IMR-90 (cell line): ENCODE results near the gene CRLF1. TPM values are rescaled to one million over a fixed set of nuclear protein-coding genes. Genes with fewer than 3 reads are reported as not detected.

ENCODE experiments used
- ATAC-seq: fragments of 200-7000 bp; cut with Tn5 transposase; 2 replicates; pipeline ENCODE4 v1.9.1; 2020; ENCODE audit warnings: low read depth, mild to moderate bottlenecking, moderate library complexity
- BruUV-seq: library from RNA; stranded (reverse); fragments of 400-500 nt; replicated peaks from 2 replicates; lab custom pipeline; 2021; lab: Mats Ljungman, UMichigan
- CTCF ChIA-PET: fragments of 300-600 bp; formaldehyde crosslinking; extraction: SDS; loops from one replicate; lab custom pipeline; 2021; ENCODE audit warnings: antibody characterized with exemption; lab: Yijun Ruan, JAX
- POLR2A ChIA-PET: fragments of 300-600 bp; sonication (Branson Sonifier 250); formaldehyde crosslinking; loops from one replicate; lab custom pipeline; 2022; ENCODE audit warnings: antibody characterized with exemption; ENCODE audit not compliant: unreplicated experiment; lab: Charles Lee
- DNase-seq: peaks from one replicate; pipeline ENCODE4 v3.0.0; 2013
- H2AFZ ChIP-seq: replicated peaks from 2 replicates; pipeline ENCODE3; 2013; ENCODE audit warnings: low read length, mild to moderate bottlenecking; ENCODE audit not compliant: poor library complexity
- H2AK5ac ChIP-seq: 2 replicates; pipeline ENCODE4 v1.6.1; 2013; ENCODE audit warnings: low read depth, low read length, inconsistent platforms
- H2AK9ac ChIP-seq: replicated peaks from 2 replicates; pipeline ENCODE3; 2013; ENCODE audit warnings: mild to moderate bottlenecking, low read depth, low read length, moderate library complexity; ENCODE audit not compliant: poor library complexity
- H2BK120ac ChIP-seq: 2 replicates; pipeline ENCODE4 v1.6.1; 2013; ENCODE audit warnings: low read depth, low read length, inconsistent platforms
- H2BK15ac ChIP-seq: 3 replicates; pipeline ENCODE4 v1.6.1; 2013; ENCODE audit warnings: low read depth, low read length, inconsistent platforms
- H2BK20ac ChIP-seq: 2 replicates; pipeline ENCODE4 v1.6.1; 2013; ENCODE audit warnings: low read depth, mild to moderate bottlenecking, inconsistent platforms, low read length, moderate library complexity
- H2BK5ac ChIP-seq: 2 replicates; pipeline ENCODE4 v1.6.1; 2013; ENCODE audit warnings: mild to moderate bottlenecking, low read depth, low read length, inconsistent platforms; ENCODE audit not compliant: poor library complexity, severe bottlenecking
- H3K14ac ChIP-seq: replicated peaks from 2 replicates; pipeline ENCODE4 v1.6.1; 2013; ENCODE audit warnings: low read depth, low read length, inconsistent platforms
- H3K18ac ChIP-seq: 2 replicates; pipeline ENCODE4 v1.6.1; 2013; ENCODE audit warnings: low read depth, low read length, control low read depth
- H3K23ac ChIP-seq: 2 replicates; pipeline ENCODE4 v1.6.1; 2013; ENCODE audit warnings: low read depth, low read length, inconsistent platforms
- H3K27ac ChIP-seq: 2 replicates; pipeline ENCODE4 v1.5.1; 2013; ENCODE audit warnings: mild to moderate bottlenecking, control low read depth, low read length; ENCODE audit not compliant: insufficient read depth
- H3K27me3 ChIP-seq: 2 replicates; pipeline ENCODE4 v1.6.1; 2013; ENCODE audit warnings: low read length; ENCODE audit not compliant: control insufficient read depth, insufficient read depth
- H3K36me3 ChIP-seq: 2 replicates; pipeline ENCODE4 v1.6.1; 2013; ENCODE audit warnings: low read length, mixed read lengths; ENCODE audit not compliant: control insufficient read depth, insufficient read depth
- H3K4ac ChIP-seq: 2 replicates; pipeline ENCODE4 v1.6.1; 2013; ENCODE audit warnings: low read depth, low read length, inconsistent platforms
- H3K4me1 ChIP-seq: 2 replicates; pipeline ENCODE4 v1.6.1; 2013; ENCODE audit warnings: low read length, mixed read lengths; ENCODE audit not compliant: control insufficient read depth, insufficient read depth
- H3K4me2 ChIP-seq: 2 replicates; pipeline ENCODE4 v1.6.1; 2013; ENCODE audit warnings: low read depth, mild to moderate bottlenecking, control low read depth, low read length, moderate library complexity
- H3K4me3 ChIP-seq: 2 replicates; pipeline ENCODE4 v1.5.1; 2013; ENCODE audit warnings: low read depth, mild to moderate bottlenecking, control low read depth, low read length, moderate library complexity; ENCODE audit not compliant: insufficient read depth
- H3K56ac ChIP-seq: 2 replicates; pipeline ENCODE4 v1.6.1; 2013; ENCODE audit warnings: low read length, inconsistent platforms; ENCODE audit not compliant: insufficient read depth; ENCODE audit errors: extremely low read depth
- H3K79me1 ChIP-seq, 2 experiments: 2 replicates each; pipeline ENCODE4 v1.6.1; 2013; ENCODE audit warnings: low read length in 2 of 2, inconsistent platforms in 1 of 2, low read depth in 1 of 2
- H3K9ac ChIP-seq: 2 replicates; pipeline ENCODE4 v1.6.1; 2013; ENCODE audit warnings: low read depth, low read length, control low read depth
- H3K9me1 ChIP-seq: 2 replicates; pipeline ENCODE4 v1.6.1; 2013; ENCODE audit warnings: low read length, inconsistent platforms; ENCODE audit not compliant: insufficient read depth
- H3K9me3 ChIP-seq: 2 replicates; pipeline ENCODE4 v1.6.1; 2013; ENCODE audit warnings: low read length; ENCODE audit not compliant: control insufficient read depth, insufficient read depth
- H4K20me1 ChIP-seq: 2 replicates; pipeline ENCODE4 v1.6.1; 2013; ENCODE audit warnings: low read length, inconsistent platforms; ENCODE audit not compliant: insufficient read depth
- H4K5ac ChIP-seq: 2 replicates; pipeline ENCODE4 v1.6.1; 2013; ENCODE audit warnings: mild to moderate bottlenecking, low read depth, low read length, control low read depth
- H4K8ac ChIP-seq, 2 experiments: 2 replicates each; pipeline ENCODE4 v1.6.1; 2013; ENCODE audit warnings: low read depth in 2 of 2, low read length in 2 of 2, control low read depth in 1 of 2, inconsistent platforms in 1 of 2
- H4K91ac ChIP-seq: 2 replicates; pipeline ENCODE4 v1.6.1; 2013; ENCODE audit warnings: low read depth, low read length, inconsistent platforms; ENCODE audit not compliant: insufficient read depth
- MXI1 ChIP-seq: IDR thresholded peaks from 2 replicates; pipeline ENCODE4 v1.6.1; 2012; ENCODE audit warnings: low read depth, mild to moderate bottlenecking, low read length, moderate library complexity, borderline replicate concordance
- WGBS, 2 experiments: methylation state at CpG; one replicate each; pipeline versions ENCODE4 v1.1.5 to v1.1.7; 2013; ENCODE audit warnings: missing lambda C conversion rate in 2 of 2; ENCODE audit not compliant: insufficient read length in 1 of 2; ENCODE audit errors: extremely low coverage in 2 of 2; 5-methylcytosine and 5-hydroxymethylcytosine counted together
- dilution Hi-C: fragments of 300-500 bp; cut with HindIII; formaldehyde crosslinking; loops from one replicate; pipeline ENCODE4 v1.14.3; 2018; ENCODE audit warnings: low sequenced_read_pairs; ENCODE audit not compliant: unreplicated experiment
- in situ Hi-C: fragments of 300-500 bp; cut with MboI; formaldehyde crosslinking; loops from 3 replicates; pipeline ENCODE4 v1.14.3; 2019; ENCODE audit warnings: low sequenced_read_pairs, inconsistent platforms, mixed read lengths
- intact Hi-C: fragments of 100-400 bp; cut with micrococcal nuclease; formaldehyde crosslinking; loops from 2 replicates; pipeline ENCODE4 v1.10.0; 2022
- polyA plus RNA-seq, 3 experiments: library from polyadenylated mRNA; depleted of rRNA; stranded (reverse); fragments of >200 nt; gene quantifications; 2 replicates each; pipeline ENCODE4 v1.2.3, GENCODE V29; 2012; ENCODE audit warnings: low replicate concordance in 1 of 3
- total RNA-seq: library from RNA; depleted of rRNA; stranded (reverse); fragments of >200 nt; gene quantifications from 2 replicates; pipeline ENCODE4 v1.2.3, GENCODE V29; 2012

The CRLF1 gene
- total and polyA plus RNA-seq, 2 of the 4 experiments (the other 2 are of a cell fraction) = 0.18 to 3.1 TPM

DNA sequence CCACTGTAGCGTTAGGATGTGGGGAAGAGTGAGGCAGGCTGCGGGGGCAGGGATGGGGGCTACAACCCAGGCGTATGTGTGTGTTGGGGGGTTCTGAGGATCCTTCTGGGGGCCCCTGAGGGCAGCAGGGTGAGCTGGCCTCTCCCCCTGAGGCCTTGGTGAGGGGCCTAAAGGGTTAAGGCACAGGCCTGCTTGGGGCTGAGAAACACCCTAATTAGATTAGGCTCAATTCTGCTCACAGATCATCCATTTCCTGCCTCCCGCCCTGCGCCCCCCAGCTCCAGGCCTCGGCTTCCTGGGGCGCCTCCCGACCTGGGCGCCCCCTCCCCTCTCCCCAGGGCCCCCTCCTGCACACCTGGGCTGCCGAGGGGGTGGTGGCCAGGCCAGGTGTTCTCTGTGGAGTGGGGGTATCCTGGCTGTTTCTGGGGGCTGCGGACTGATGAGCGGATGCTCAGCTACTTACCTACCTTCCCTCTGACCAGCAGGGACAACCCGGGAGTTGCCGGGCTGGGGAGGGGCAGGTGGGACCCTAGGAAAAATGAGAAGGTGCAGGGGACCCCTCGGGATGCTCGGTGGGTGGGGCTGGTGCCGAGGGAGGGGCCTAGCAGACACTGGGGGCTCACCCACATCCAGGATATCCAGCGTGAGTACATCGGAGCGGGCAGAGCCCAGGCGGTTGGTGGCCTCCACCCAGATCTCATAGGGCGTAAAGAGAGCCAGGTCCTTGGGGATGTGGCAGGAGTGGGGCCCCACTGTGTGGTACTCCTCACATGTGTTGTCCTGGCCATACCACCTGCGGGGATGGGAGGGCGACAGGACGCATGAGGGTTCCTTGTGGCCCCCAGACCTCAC lies 8.6 kb downstream of the CRLF1 start:
- H3K27ac ChIP-seq = no peak overlapping the region
- no peak overlapping the region for H3K23ac ChIP-seq
- 0 out of 2 replicates have a peak, but pooled peaks cover 2% of the 10 kb centered on the region for H3K4me1 ChIP-seq
- H3K18ac ChIP-seq = no peak overlapping the region
- no peak overlapping the region for H2AK9ac ChIP-seq
- no peak overlapping the region for H2BK15ac ChIP-seq
- H4K5ac ChIP-seq = no peak overlapping the region
- H3K36me3 ChIP-seq = no peaks in the 10 kb centered on the region
- H3K79me1 ChIP-seq = no peaks in the 10 kb centered on the region
- ATAC-seq = no peak
- no peak for TF ChIP-seq MXI1
- no peak overlapping the region for H2AFZ ChIP-seq
- ChIA-PET POLR2A (no interaction called here), CTCF (interaction anchor here (0.6 kb wide), 1 partner anchor 116 kb away, joined by 4 read pairs; no protein-coding TSS in a partner anchor)
- no peak overlapping the region for H3K9ac ChIP-seq
- H3K9me1 ChIP-seq = no peaks in the 10 kb centered on the region
- no peak overlapping the region for H2BK5ac ChIP-seq
- H4K91ac ChIP-seq = no peak overlapping the region
- no TSS peak for BruUV-seq
- H2BK120ac ChIP-seq = no peak overlapping the region
- H3K4ac ChIP-seq = no peak overlapping the region
- no peak for DNase-seq
- dilution Hi-C loops = no loop called here
- no peak overlapping the region for H2BK20ac ChIP-seq
- no peak overlapping the region for H3K4me3 ChIP-seq
- in situ Hi-C loops = no loop called here
- intact Hi-C loops = no loop called here
- H3K56ac ChIP-seq = no peak overlapping the region
- 60% methylated on average over 1 of the region's 25 CpGs; no CpG with 5 or more reads in 1 of the 2 experiments for WGBS, 2 experiments
- no peak overlapping the region for H2AK5ac ChIP-seq
- no peak overlapping the region for H4K8ac ChIP-seq
- no peak overlapping the region for H3K14ac ChIP-seq
- H3K4me2 ChIP-seq = no peak overlapping the region
- H3K9me3 ChIP-seq = no peaks in the 10 kb centered on the region
- H3K27me3 ChIP-seq = peaks cover 4% of the 10 kb centered on the region
- peaks cover 6% of the 10 kb centered on the region for H4K20me1 ChIP-seq
